ENCODE measurements around the gene NADSYN1.

GRCh38 chr11:71496421-71496820, 43.4 kb downstream of the NADSYN1 start:
- TF ChIP-seq CTCF (IDR thresholded peaks at IDR 0.05), result no peak
- TF ChIP-seq POLR2A (IDR thresholded peaks at IDR 0.05), result no peak
- no peak for TF ChIP-seq POLR2AphosphoS5 (IDR thresholded peaks at IDR 0.05)
- no peak for TF ChIP-seq EP300 (IDR thresholded peaks at IDR 0.05)
